Stimulated activated CD8-positive, alpha-beta memory T cell treated with anti-CD3 and anti-CD28 coated beads, Interleukin-7, amount 100 ng/mL, for 1 hour (primary cell): ENCODE measurements around the gene FNBP1.
"Not testable (repeated sequence)": the region's sequence is repeated elsewhere in the genome, so short reads cannot be mapped to it uniquely, and the experiment has no call there.

Source experiments
- DNase-seq, 2 donors: peaks; one replicate each; pipeline ENCODE4 v3.0.0-alpha.2; 2020; ENCODE audit warnings: low read depth in 2 of 2

FNBP1 gene

GRCh38 chr9:130021842-130022241, 21.1 kb downstream of the FNBP1 start:
- not testable (repeated sequence) for DNase-seq

GRCh38 chr9:130021123-130021522, 21.9 kb downstream of the FNBP1 start:
- DNase-seq: no peak

- DNase-seq: no peak
Observed at GRCh38 chr9:130020618-130021017, 22.4 kb downstream of the FNBP1 start.

GRCh38 chr9:130018265-130018664, 24.7 kb downstream of the FNBP1 start:
- no peak for DNase-seq

- not testable (repeated sequence) for DNase-seq
Observed at GRCh38 chr9:130017510-130017909, 25.5 kb downstream of the FNBP1 start.

GRCh38 chr9:130017076-130017475, 25.9 kb downstream of the FNBP1 start:
- DNase-seq: no peak

GRCh38 chr9:130015353-130016019, 27.5 kb downstream of the FNBP1 start:
- no peak for DNase-seq

GRCh38 chr9:130013326-130013725, 29.7 kb downstream of the FNBP1 start:
- DNase-seq: no peak

- DNase-seq: no peak
Observed at GRCh38 chr9:130010151-130010988, 32.6 kb downstream of the FNBP1 start.

- not testable (repeated sequence) for DNase-seq
Observed at GRCh38 chr9:130009546-130009945, 33.4 kb downstream of the FNBP1 start.

GRCh38 chr9:130008538-130008937, 34.5 kb downstream of the FNBP1 start:
- no peak for DNase-seq

- DNase-seq: not testable (repeated sequence)
Observed at GRCh38 chr9:130006952-130007351, 36.0 kb downstream of the FNBP1 start.

GRCh38 chr9:130003943-130004552, 38.9 kb downstream of the FNBP1 start:
- no peak for DNase-seq

- no peak for DNase-seq
Observed at GRCh38 chr9:130002320-130002719, 40.7 kb downstream of the FNBP1 start.

GRCh38 chr9:130001190-130001589, 41.8 kb downstream of the FNBP1 start:
- no peak for DNase-seq

- DNase-seq: no peak
Observed at GRCh38 chr9:129999141-129999510, 43.9 kb downstream of the FNBP1 start.

- no peak for DNase-seq
Observed at GRCh38 chr9:129998491-129999140, 44.4 kb downstream of the FNBP1 start.

- DNase-seq: not testable (repeated sequence)
Observed at GRCh38 chr9:129997706-129998105, 45.3 kb downstream of the FNBP1 start.

- no peak for DNase-seq
Observed at GRCh38 chr9:129996161-129996830, 46.7 kb downstream of the FNBP1 start.

GRCh38 chr9:129995409-129996160, 47.4 kb downstream of the FNBP1 start:
- no peak for DNase-seq

GRCh38 chr9:129994882-129995281, 48.1 kb downstream of the FNBP1 start:
- DNase-seq: no peak
